Vagina (tissue), 2 donors: ENCODE data around the gene SIDT1. TPM values are rescaled to one million over a fixed set of nuclear protein-coding genes. Genes with fewer than 3 reads are reported as not detected.

Experiments
- DNase-seq, 2 donors: peaks; one replicate each; pipeline ENCODE4 v3.0.0-alpha.2; 2017; ENCODE audit errors: extremely low spot score in 2 of 2
- H3K27ac ChIP-seq: fragments of 200-600 bp; sonication (generic); one replicate; pipeline ENCODE4 v1.5.1; 2019
- H3K27me3 ChIP-seq: fragments of 200-600 bp; sonication (generic); one replicate; pipeline ENCODE4 v1.5.1; 2019
- H3K36me3 ChIP-seq, 2 donors: fragments of 200-600 bp; sonication (generic); one replicate each; pipeline ENCODE4 v1.5.1; 2017 to 2019
- H3K4me1 ChIP-seq: fragments of 200-600 bp; sonication (generic); one replicate; pipeline ENCODE4 v1.5.1; 2019
- H3K4me3 ChIP-seq, 2 donors: fragments of 200-600 bp; sonication (generic); 1 replicate in 1 of 2; 2 replicates in 1 of 2; pipeline ENCODE4 v1.5.1; 2016 to 2019
- H3K9me3 ChIP-seq: fragments of 200-600 bp; sonication (generic); one replicate; pipeline ENCODE4 v1.5.1; 2019
- CTCF ChIP-seq, 3 experiments: fragments of 450-650 bp in 2 of 3; fragments of 200-600 bp in 1 of 3; sonication (generic) in 1 of 3; IDR thresholded peaks; one replicate each; pipeline ENCODE4 v1.5.1; 2017 to 2019; ENCODE audit warnings: antibody characterized with exemption in 3 of 3, mild to moderate bottlenecking in 2 of 3, moderate library complexity in 2 of 3
- POLR2A ChIP-seq, 2 donors: fragments of 450-650 bp; IDR thresholded peaks; one replicate each; pipeline ENCODE4 v1.6.1; 2017; ENCODE audit warnings: antibody characterized with exemption in 2 of 2, mild to moderate bottlenecking in 2 of 2, moderate library complexity in 2 of 2
- POLR2AphosphoS5 ChIP-seq, 2 donors: sonication (generic); formaldehyde crosslinking; IDR thresholded peaks; one replicate each; pipeline ENCODE4 v1.9.0; 2017; ENCODE audit warnings: antibody characterized with exemption in 2 of 2, mild to moderate bottlenecking in 2 of 2, low read depth in 1 of 2; ENCODE audit not compliant: insufficient read depth in 1 of 2
- intact Hi-C: fragments of 100-400 bp; cut with DNase I; formaldehyde crosslinking; loops from one replicate; pipeline ENCODE4 v1.15.1; 2023
- total RNA-seq: library from RNA; depleted of rRNA; stranded (reverse); fragments of >200 nt; gene quantifications from one replicate; pipeline ENCODE4 v1.2.3, GENCODE V29; 2016

SIDT1 gene
- total RNA-seq, 1 donor from 2014 or later, result 44.0 TPM

- Histone ChIP-seq H3K27me3 (no peaks in the 10 kb centered on the region), H3K36me3 (peaks cover 4 to 12% of the 10 kb centered on the region in 2 donors), H3K9me3 (no peaks in the 10 kb centered on the region), H3K4me1 (no peaks in the 10 kb centered on the region), H3K27ac (no peak overlapping the region), H3K4me3 (no peak overlapping the region)
- no peak for DNase-seq
- no peak for TF ChIP-seq POLR2AphosphoS5 (IDR thresholded peaks at IDR 0.05; ENCODE audit: insufficient read depth in 1 of 2, low read depth in 1 of 2)
- no peak for TF ChIP-seq CTCF (IDR thresholded peaks at IDR 0.05)
- no peak for TF ChIP-seq POLR2A (IDR thresholded peaks at IDR 0.05)
- intact Hi-C loops, result no loop called here
These were observed 33.9 kb upstream of the SIDT1 start for GRCh38 chr3:113498221-113499005.

DNA sequence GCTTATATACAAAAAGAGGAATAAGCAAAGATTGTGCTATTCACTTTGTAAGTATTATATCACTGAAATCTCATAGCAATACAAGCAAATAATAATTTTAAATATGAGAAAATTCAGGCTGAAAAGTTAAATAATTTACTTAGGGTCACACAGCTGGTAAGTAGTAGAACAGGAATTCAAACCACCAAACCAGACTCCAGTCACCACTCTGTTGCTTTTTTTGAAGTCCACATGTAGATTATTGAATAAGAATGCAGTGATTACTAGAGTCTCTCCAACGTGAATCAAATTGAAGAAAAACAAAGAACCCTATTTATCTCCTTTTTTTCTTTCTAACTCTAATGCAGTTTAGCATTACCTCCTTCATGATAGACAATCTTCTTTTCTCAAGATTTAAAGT, 33.3 kb upstream of the SIDT1 start:
- no peak overlapping the region for H3K27ac ChIP-seq
- no peak overlapping the region for H3K4me3 ChIP-seq
- H3K4me1 ChIP-seq, result no peaks in the 10 kb centered on the region
- no peaks in the 10 kb centered on the region for H3K9me3 ChIP-seq
- peaks cover 4 to 12% of the 10 kb centered on the region in 2 donors for H3K36me3 ChIP-seq
- TF ChIP-seq CTCF (IDR thresholded peaks at IDR 0.05), result no peak
- no peak for TF ChIP-seq POLR2A (IDR thresholded peaks at IDR 0.05)
- no peak for TF ChIP-seq POLR2AphosphoS5 (IDR thresholded peaks at IDR 0.05; ENCODE audit: insufficient read depth in 1 of 2, low read depth in 1 of 2)
- no peak for DNase-seq
- no peaks in the 10 kb centered on the region for H3K27me3 ChIP-seq
- intact Hi-C loops, result no loop called here

GRCh38 chr3:113501597-113501996, 30.8 kb upstream of the SIDT1 start:
- no peaks in the 10 kb centered on the region for H3K4me1 ChIP-seq
- no peak overlapping the region for H3K27ac ChIP-seq
- peaks cover 4 to 12% of the 10 kb centered on the region in 2 donors for H3K36me3 ChIP-seq
- intact Hi-C loops, result no loop called here
- TF ChIP-seq POLR2A (IDR thresholded peaks at IDR 0.05), result no peak
- TF ChIP-seq CTCF (IDR thresholded peaks at IDR 0.05), result no peak
- no peak for TF ChIP-seq POLR2AphosphoS5 (IDR thresholded peaks at IDR 0.05; ENCODE audit: insufficient read depth in 1 of 2, low read depth in 1 of 2)
- DNase-seq, result no peak
- H3K27me3 ChIP-seq, result no peaks in the 10 kb centered on the region
- H3K4me3 ChIP-seq, result no peak overlapping the region
- no peaks in the 10 kb centered on the region for H3K9me3 ChIP-seq

DNA sequence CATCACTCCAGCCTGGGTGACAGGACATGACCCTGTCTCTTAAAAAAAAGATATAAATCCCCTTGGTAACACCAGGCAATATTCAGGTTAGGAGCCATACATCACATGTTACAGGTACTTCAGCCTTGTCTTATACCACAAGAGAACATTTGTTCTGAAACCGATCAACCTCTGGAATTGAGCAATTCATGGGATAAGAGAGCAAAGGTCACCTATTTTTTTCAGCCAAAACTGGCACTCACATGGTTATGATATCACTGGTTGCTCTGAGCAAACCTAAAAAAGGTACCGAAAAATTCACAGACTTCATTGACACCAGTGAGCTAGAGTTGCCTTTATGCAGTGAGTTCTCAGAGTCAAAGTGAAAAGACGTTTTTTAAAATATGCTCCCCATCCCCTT, 26.5 kb upstream of the SIDT1 start:
- intact Hi-C loops, result no loop called here
- H3K36me3 ChIP-seq, result peaks cover 0 to 4% of the 10 kb centered on the region in 2 donors

More for the DNA sequence above, 26.5 kb upstream of the SIDT1 start:
- DNase-seq, result no peak
- Histone ChIP-seq H3K9me3 (no peaks in the 10 kb centered on the region), H3K4me1 (no peaks in the 10 kb centered on the region), H3K4me3 (no peak overlapping the region), H3K27me3 (no peaks in the 10 kb centered on the region), H3K27ac (no peak overlapping the region)
- TF ChIP-seq POLR2A (IDR thresholded peaks at IDR 0.05), result no peak
- no peak for TF ChIP-seq POLR2AphosphoS5 (IDR thresholded peaks at IDR 0.05; ENCODE audit: insufficient read depth in 1 of 2, low read depth in 1 of 2)
- TF ChIP-seq CTCF (IDR thresholded peaks at IDR 0.05), result no peak
